ENCODE measurements around the gene IFT43. TPM values are rescaled to one million over a fixed set of nuclear protein-coding genes. Genes with fewer than 3 reads are reported as not detected.
A peak's percentile ranks its signal among the peaks of the same experiment; 100 is the strongest.

Gene IFT43
- 33.1 TPM for total RNA-seq
- long read RNA-seq, transcript IFT43-202 (9 exons, 833 nt), result major isoform, 11 of 52 reads
- long read RNA-seq, partial matches to known transcripts, result 15 of 52 reads
- long read RNA-seq, other reads (novel, unspliced or antisense), result 26 of 52 reads

- DNase-seq (ENCODE audit: low spot score), result peak; percentile 96
Observed at GRCh38 chr14:75985618-75986438, at the start of gene IFT43. Gene IFT43, plus strand, starts transcription at chr14:75985763. Its CDS starts 24 bp downstream, at chr14:75985787.

- DNase-seq (ENCODE audit: low spot score), result no peak
Observed at GRCh38 chr14:75939200-75939599, 46.4 kb upstream of the IFT43 start.

GRCh38 chr14:75941030-75941429 lies 44.5 kb upstream of the IFT43 start:
- DNase-seq (ENCODE audit: low spot score), result no peak

GRCh38 chr14:75944607-75945241 lies 40.8 kb upstream of the IFT43 start:
- no peak for DNase-seq (ENCODE audit: low spot score)

- no peak for DNase-seq (ENCODE audit: low spot score)
Observed at GRCh38 chr14:75946785-75947184, 38.8 kb upstream of the IFT43 start.

- DNase-seq (ENCODE audit: low spot score), result no peak
Observed at GRCh38 chr14:75952489-75952888, 33.1 kb upstream of the IFT43 start.

GRCh38 chr14:75959031-75959430 lies 26.5 kb upstream of the IFT43 start:
- no peak for DNase-seq (ENCODE audit: low spot score)

GRCh38 chr14:75960231-75960630 lies 25.3 kb upstream of the IFT43 start:
- DNase-seq (ENCODE audit: low spot score), result no peak

- DNase-seq (ENCODE audit: low spot score), result no peak
Observed at GRCh38 chr14:75961662-75962061, 23.9 kb upstream of the IFT43 start.

GRCh38 chr14:75967866-75968265 lies 17.7 kb upstream of the IFT43 start:
- DNase-seq (ENCODE audit: low spot score), result no peak

- DNase-seq (ENCODE audit: low spot score), result no peak
Observed at GRCh38 chr14:75968456-75968855, 17.1 kb upstream of the IFT43 start.

GRCh38 chr14:75969126-75969525 lies 16.4 kb upstream of the IFT43 start:
- no peak for DNase-seq (ENCODE audit: low spot score)

- no peak for DNase-seq (ENCODE audit: low spot score)
Observed at GRCh38 chr14:75969891-75970290, 15.7 kb upstream of the IFT43 start.

- no peak for DNase-seq (ENCODE audit: low spot score)
Observed at GRCh38 chr14:75970989-75971388, 14.6 kb upstream of the IFT43 start.

- no peak for DNase-seq (ENCODE audit: low spot score)
Observed at GRCh38 chr14:75971509-75971908, 14.1 kb upstream of the IFT43 start.

- no peak for DNase-seq (ENCODE audit: low spot score)
Observed at GRCh38 chr14:75972801-75973421, 12.7 kb upstream of the IFT43 start.

GRCh38 chr14:75976826-75977581 lies 8.6 kb upstream of the IFT43 start:
- no peak for DNase-seq (ENCODE audit: low spot score)

- DNase-seq (ENCODE audit: low spot score), result no peak
Observed at GRCh38 chr14:75977582-75977943, 8.0 kb upstream of the IFT43 start.

GRCh38 chr14:75978249-75978731 lies 7.3 kb upstream of the IFT43 start:
- no peak for DNase-seq (ENCODE audit: low spot score)

GRCh38 chr14:75979071-75979571 lies 6.4 kb upstream of the IFT43 start:
- DNase-seq (ENCODE audit: low spot score), result no peak
